ENCODE data around the gene SYCP2L. TPM values are rescaled to one million over a fixed set of nuclear protein-coding genes. Genes with fewer than 3 reads are reported as not detected.

Gene SYCP2L
- total and polyA plus RNA-seq, 2 of the 4 experiments (the other 2 are of a cell fraction) = 0.05 TPM; not detected in 1

DNA sequence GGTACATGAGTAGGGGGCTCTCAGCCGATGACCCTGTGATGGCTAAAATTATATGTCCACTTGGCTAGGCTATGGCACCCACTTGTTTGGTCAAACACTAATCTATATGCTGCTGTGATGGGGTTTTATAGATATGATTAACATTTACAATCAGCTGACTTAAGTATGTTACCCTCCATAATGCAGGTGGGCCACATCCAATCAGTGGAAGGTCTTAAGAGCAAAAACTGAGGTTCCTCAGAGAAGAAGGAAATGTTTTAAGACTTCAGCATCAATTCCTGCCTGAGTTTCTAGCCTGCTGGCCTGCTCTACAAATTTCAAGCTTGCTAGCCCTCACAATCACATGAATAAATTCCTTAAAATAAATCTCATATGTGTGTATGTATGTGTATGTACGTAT is 29.6 kb upstream of the SYCP2L start:
- no peak for ATAC-seq (ENCODE audit: low read depth)
- ChIA-PET POLR2A (ENCODE audit: unreplicated experiment) (no interaction called here), CTCF (interaction anchor here (0.6 kb wide), 1 partner anchor 211 kb away, joined by 3 read pairs; no protein-coding TSS in a partner anchor)
- Histone ChIP-seq H3K4me2 (ENCODE audit: low read depth, low read length) (no peak overlapping the region), H3K9ac (ENCODE audit: low read depth, low read length) (no peak overlapping the region), H3K18ac (ENCODE audit: low read depth, low read length) (no peak overlapping the region), H3K36me3 (ENCODE audit: control insufficient read depth, insufficient read depth, low read length) (no peaks in the 10 kb centered on the region), H3K79me1 (ENCODE audit: low read depth in 1 of 2, low read length in 2 of 2) (no peaks in the 10 kb centered on the region), H2BK5ac (ENCODE audit: low read depth, low read length, poor library complexity, severe bottlenecking) (no peak overlapping the region), H2BK15ac (ENCODE audit: low read depth, low read length) (no peak overlapping the region), H4K5ac (ENCODE audit: low read depth, low read length) (no peak overlapping the region), H3K4me3 (ENCODE audit: insufficient read depth, low read depth, low read length) (no peak overlapping the region), H3K27ac (ENCODE audit: insufficient read depth, low read length) (no peak overlapping the region), H3K56ac (ENCODE audit: extremely low read depth, insufficient read depth, low read length) (no peak overlapping the region), H2AK9ac (replicated peaks; ENCODE audit: low read depth, low read length, poor library complexity) (no peak overlapping the region), H2AK5ac (ENCODE audit: low read depth, low read length) (no peak overlapping the region), H3K27me3 (ENCODE audit: control insufficient read depth, insufficient read depth, low read length) (peaks cover under 1% of the 10 kb centered on the region), H2BK20ac (ENCODE audit: low read depth, low read length) (no peak overlapping the region), H2BK120ac (ENCODE audit: low read depth, low read length) (no peak overlapping the region), H4K20me1 (ENCODE audit: insufficient read depth, low read length) (no peaks in the 10 kb centered on the region), H3K9me1 (ENCODE audit: insufficient read depth, low read length) (no peaks in the 10 kb centered on the region), H3K14ac (replicated peaks; ENCODE audit: low read depth, low read length) (no peak overlapping the region), H3K9me3 (ENCODE audit: control insufficient read depth, insufficient read depth, low read length) (peaks cover 2% of the 10 kb centered on the region; the same call in 1 of the 2 replicates), H3K4ac (ENCODE audit: low read depth, low read length) (no peak overlapping the region), H3K4me1 (ENCODE audit: control insufficient read depth, insufficient read depth, low read length) (no peaks in the 10 kb centered on the region; the same call in 1 of the 2 replicates), H3K23ac (ENCODE audit: low read depth, low read length) (no peak overlapping the region), H2AFZ (replicated peaks; ENCODE audit: low read length, poor library complexity) (no peak overlapping the region), H4K8ac (ENCODE audit: low read depth in 2 of 2, low read length in 2 of 2) (no peak overlapping the region), H4K91ac (ENCODE audit: insufficient read depth, low read depth, low read length) (no peak overlapping the region)
- intact Hi-C loops (cut with micrococcal nuclease) = no loop called here
- BruUV-seq (replicated peaks) = no TSS peak
- no peak for DNase-seq
- in situ Hi-C loops (cut with MboI; ENCODE audit: low sequenced_read_pairs) = no loop called here
- dilution Hi-C loops (cut with HindIII; ENCODE audit: low sequenced_read_pairs, unreplicated experiment) = no loop called here
- TF ChIP-seq POLR2A (IDR thresholded peaks at IDR 0.05; ENCODE audit: low read depth, low read length) (no peak), RAD21 (IDR thresholded peaks at IDR 0.05; ENCODE audit: low read length) (no peak), CEBPB (IDR thresholded peaks at IDR 0.05; ENCODE audit: low read depth, low read length) (no peak), RCOR1 (IDR thresholded peaks at IDR 0.05; ENCODE audit: insufficient replicate concordance, low read length) (no peak), MXI1 (IDR thresholded peaks at IDR 0.05; ENCODE audit: borderline replicate concordance, low read depth, low read length) (no peak), CHD1 (IDR thresholded peaks at IDR 0.05; ENCODE audit: low read depth, low read length) (no peak), NFE2L2 (IDR thresholded peaks at IDR 0.05; ENCODE audit: low read depth, low read length) (no peak), SMC3 (IDR thresholded peaks at IDR 0.05; ENCODE audit: low read depth, low read length) (no peak), FOS (IDR thresholded peaks at IDR 0.05; ENCODE audit: low read depth, low read length) (no peak), MAZ (IDR thresholded peaks at IDR 0.05; ENCODE audit: borderline replicate concordance, low read depth, low read length) (no peak), BHLHE40 (IDR thresholded peaks at IDR 0.05; ENCODE audit: low read depth, low read length) (no peak), RFX5 (IDR thresholded peaks at IDR 0.05; ENCODE audit: low read depth, low read length) (no peak), MAFK (IDR thresholded peaks at IDR 0.05; ENCODE audit: low read depth, low read length) (no peak)
- TF ChIP-seq, protein P1, sequence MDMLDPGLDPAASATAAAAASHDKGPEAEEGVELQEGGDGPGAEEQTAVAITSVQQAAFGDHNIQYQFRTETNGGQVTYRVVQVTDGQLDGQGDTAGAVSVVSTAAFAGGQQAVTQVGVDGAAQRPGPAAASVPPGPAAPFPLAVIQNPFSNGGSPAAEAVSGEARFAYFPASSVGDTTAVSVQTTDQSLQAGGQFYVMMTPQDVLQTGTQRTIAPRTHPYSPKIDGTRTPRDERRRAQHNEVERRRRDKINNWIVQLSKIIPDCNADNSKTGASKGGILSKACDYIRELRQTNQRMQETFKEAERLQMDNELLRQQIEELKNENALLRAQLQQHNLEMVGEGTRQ (IDR thresholded peaks at IDR 0.05; ENCODE audit: low read depth, low read length) = no peak
- TF ChIP-seq, protein P2, sequence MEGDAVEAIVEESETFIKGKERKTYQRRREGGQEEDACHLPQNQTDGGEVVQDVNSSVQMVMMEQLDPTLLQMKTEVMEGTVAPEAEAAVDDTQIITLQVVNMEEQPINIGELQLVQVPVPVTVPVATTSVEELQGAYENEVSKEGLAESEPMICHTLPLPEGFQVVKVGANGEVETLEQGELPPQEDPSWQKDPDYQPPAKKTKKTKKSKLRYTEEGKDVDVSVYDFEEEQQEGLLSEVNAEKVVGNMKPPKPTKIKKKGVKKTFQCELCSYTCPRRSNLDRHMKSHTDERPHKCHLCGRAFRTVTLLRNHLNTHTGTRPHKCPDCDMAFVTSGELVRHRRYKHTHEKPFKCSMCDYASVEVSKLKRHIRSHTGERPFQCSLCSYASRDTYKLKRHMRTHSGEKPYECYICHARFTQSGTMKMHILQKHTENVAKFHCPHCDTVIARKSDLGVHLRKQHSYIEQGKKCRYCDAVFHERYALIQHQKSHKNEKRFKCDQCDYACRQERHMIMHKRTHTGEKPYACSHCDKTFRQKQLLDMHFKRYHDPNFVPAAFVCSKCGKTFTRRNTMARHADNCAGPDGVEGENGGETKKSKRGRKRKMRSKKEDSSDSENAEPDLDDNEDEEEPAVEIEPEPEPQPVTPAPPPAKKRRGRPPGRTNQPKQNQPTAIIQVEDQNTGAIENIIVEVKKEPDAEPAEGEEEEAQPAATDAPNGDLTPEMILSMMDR (conservative IDR thresholded peaks at IDR 0.05; ENCODE audit: low read depth, low read length) = no peak
- TF ChIP-seq, protein P3, sequence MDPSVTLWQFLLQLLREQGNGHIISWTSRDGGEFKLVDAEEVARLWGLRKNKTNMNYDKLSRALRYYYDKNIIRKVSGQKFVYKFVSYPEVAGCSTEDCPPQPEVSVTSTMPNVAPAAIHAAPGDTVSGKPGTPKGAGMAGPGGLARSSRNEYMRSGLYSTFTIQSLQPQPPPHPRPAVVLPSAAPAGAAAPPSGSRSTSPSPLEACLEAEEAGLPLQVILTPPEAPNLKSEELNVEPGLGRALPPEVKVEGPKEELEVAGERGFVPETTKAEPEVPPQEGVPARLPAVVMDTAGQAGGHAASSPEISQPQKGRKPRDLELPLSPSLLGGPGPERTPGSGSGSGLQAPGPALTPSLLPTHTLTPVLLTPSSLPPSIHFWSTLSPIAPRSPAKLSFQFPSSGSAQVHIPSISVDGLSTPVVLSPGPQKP (IDR thresholded peaks at IDR 0.05; ENCODE audit: borderline replicate concordance, low read depth, low read length) = no peak
- no CpG with 5 or more reads among the region's 2 CpGs for WGBS, 2 experiments (ENCODE audit: extremely low coverage in 2 of 2, insufficient read length in 1 of 2)

Measured in IMR-90 (cell line).